ENCODE measurements around the gene ZFP69.

The ZFP69 gene

DNA sequence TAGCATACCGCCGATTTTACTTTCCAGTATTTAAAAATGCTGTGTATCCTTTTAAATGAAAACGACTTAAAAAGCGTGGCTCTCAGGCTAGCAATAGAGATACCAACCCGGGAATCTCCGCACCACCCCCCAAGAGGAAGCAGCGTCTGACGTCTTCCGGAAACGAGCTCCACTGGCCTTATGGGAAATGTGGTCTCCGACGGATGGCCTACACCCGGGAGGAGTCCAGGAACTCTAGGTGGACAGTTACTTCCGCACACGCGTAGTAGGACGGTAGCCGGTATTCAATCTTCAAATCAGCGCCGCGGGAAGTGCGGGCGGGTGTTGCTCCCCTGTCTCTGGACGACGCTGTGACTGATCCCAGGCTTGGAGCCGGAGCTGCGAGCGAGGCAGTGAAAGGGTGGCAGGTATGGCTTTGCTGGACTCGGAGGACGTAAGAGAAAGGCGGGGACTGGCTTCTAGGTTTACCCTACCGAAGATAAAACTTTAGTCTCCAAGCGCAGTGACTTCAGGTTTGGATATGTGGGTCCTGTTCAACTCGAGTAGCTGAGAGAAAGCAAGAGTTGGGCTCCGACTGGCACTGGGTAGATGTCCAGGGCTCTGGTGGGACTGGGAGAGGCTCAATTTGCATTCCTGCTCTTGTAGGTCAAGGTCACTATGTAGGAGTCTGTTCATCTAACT is 54.4 kb downstream of the ZFP69 start, which contains the start of gene ZNF684:
Gene ZNF684, plus strand, starts transcription at position 257 of the 681 bp plus-strand sequence. CDS start 1,530 bp downstream, outside the sequence.
- 0 out of 2 replicates have a peak, but pooled peaks cover 5% of the 10 kb centered on the region for H3K36me3 ChIP-seq (ENCODE audit: insufficient read depth, low read length)
- H3K27ac ChIP-seq = peak within 1 kb of the TSS; percentile 69
- H3K4me3 ChIP-seq = peak within 1 kb of the TSS; percentile 90
- H3K9ac ChIP-seq (ENCODE audit: insufficient read length) = peak within 1 kb of the TSS; percentile 88
- DNase-seq (ENCODE audit: low read depth, low spot score) = peak; percentile 67
- no peaks in the 10 kb centered on the region for H3K9me3 ChIP-seq (ENCODE audit: low read depth, low read length)
- TF ChIP-seq FOXP2 (optimal IDR thresholded peaks at IDR 0.05; ENCODE audit: control extremely low read depth, extremely low read length, insufficient read depth) (peak; percentile 45), EZH2 (IDR thresholded peaks at IDR 0.05) (no peak), POLR2AphosphoS5 (IDR thresholded peaks at IDR 0.05; ENCODE audit: borderline replicate concordance, low read depth, low read length) (peak; percentile 89)

DNA sequence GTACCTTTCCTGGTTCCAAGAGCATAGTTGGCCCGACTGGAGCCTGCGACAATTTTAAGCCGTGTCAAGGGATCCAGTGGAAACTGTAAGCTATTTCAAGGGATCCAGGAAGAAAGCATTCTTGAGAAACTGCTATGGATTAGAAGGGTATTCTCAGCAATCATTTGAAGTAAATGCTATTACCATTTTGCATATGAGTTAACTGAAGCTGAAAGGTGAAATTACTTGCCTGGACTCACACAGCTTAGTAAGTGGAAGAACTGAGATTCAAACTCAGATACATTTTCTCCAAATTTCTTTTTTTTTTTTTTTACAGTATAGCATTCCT is 54.9 kb downstream of the ZFP69 start:
- DNase-seq (ENCODE audit: low read depth, low spot score) = no peak
- peak overlapping the region; percentile 90 for H3K4me3 ChIP-seq
- H3K9me3 ChIP-seq (ENCODE audit: low read depth, low read length) = no peaks in the 10 kb centered on the region
- peak overlapping the region; percentile 13; the same call in 1 of the 2 replicates for H3K27ac ChIP-seq
- no peak for TF ChIP-seq EZH2 (IDR thresholded peaks at IDR 0.05)
- no peak for TF ChIP-seq FOXP2 (optimal IDR thresholded peaks at IDR 0.05; ENCODE audit: control extremely low read depth, extremely low read length, insufficient read depth)
- no peak for TF ChIP-seq POLR2AphosphoS5 (IDR thresholded peaks at IDR 0.05; ENCODE audit: borderline replicate concordance, low read depth, low read length)
- H3K36me3 ChIP-seq (ENCODE audit: insufficient read depth, low read length) = 0 out of 2 replicates have a peak, but pooled peaks cover 5% of the 10 kb centered on the region
- peak overlapping the region; percentile 81 for H3K9ac ChIP-seq (ENCODE audit: insufficient read length)

DNA sequence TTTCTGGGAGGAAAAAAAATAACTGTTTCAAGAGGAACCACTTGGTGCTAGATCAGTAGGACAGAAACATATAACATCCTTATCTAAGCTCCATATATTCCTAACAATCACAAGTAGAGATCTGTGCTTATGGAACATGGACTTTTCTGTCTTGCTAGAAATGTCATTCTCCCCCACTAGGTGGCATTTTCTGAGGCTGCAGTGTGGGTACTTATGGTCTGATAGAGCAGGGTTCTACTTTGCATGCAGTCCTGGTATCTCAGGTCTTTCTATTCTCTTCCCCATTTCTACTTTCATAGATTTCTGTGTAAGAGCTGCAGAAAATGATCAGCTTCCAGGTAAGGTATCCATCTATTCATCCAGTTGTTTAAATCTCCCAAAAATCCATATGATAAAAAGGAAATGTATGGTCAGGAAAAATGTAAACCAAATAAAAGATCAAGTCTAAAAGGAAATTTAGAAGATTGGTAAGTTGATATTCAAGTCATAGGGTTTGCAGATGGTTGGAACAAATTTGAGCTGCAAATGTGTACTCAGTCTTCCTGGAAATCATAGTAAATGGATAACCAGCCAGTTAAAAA is 55.8 kb downstream of the ZFP69 start:
- Histone ChIP-seq H3K36me3 (ENCODE audit: insufficient read depth, low read length) (0 out of 2 replicates have a peak, but pooled peaks cover 5% of the 10 kb centered on the region), H3K9ac (ENCODE audit: insufficient read length) (peak overlapping the region; percentile 81), H3K4me3 (peak overlapping the region; percentile 90), H3K27ac (no peak overlapping the region), H3K9me3 (ENCODE audit: low read depth, low read length) (no peaks in the 10 kb centered on the region)
- TF ChIP-seq FOXP2 (optimal IDR thresholded peaks at IDR 0.05; ENCODE audit: control extremely low read depth, extremely low read length, insufficient read depth) (no peak), EZH2 (IDR thresholded peaks at IDR 0.05) (no peak), POLR2AphosphoS5 (IDR thresholded peaks at IDR 0.05; ENCODE audit: borderline replicate concordance, low read depth, low read length) (no peak)
- no peak for DNase-seq (ENCODE audit: low read depth, low spot score)

DNA sequence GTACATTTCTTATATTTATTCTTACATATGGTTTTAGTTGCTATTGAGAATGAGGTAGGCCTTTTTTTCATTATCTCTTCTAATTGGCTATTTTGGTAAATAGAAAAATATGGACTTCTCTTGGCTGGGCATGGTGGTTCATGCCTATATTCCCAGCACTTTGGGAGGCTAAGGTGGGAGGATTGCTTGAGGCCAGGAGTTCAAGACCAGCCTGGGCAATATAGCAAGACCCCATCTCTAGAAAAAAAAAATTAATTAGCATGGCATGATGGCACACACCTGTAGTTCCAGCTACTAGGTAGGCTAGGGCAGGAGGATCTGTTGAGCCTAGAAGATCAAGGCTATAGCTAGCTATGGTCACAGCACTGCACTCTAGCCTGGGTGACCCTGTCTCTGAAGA is 57.5 kb downstream of the ZFP69 start:
- H3K9ac ChIP-seq (ENCODE audit: insufficient read length) = no peak overlapping the region
- H3K9me3 ChIP-seq (ENCODE audit: low read depth, low read length) = no peaks in the 10 kb centered on the region
- H3K4me3 ChIP-seq = no peak overlapping the region
- TF ChIP-seq POLR2AphosphoS5 (IDR thresholded peaks at IDR 0.05; ENCODE audit: borderline replicate concordance, low read depth, low read length) = no peak
- TF ChIP-seq EZH2 (IDR thresholded peaks at IDR 0.05) = no peak
- no peak for TF ChIP-seq FOXP2 (optimal IDR thresholded peaks at IDR 0.05; ENCODE audit: control extremely low read depth, extremely low read length, insufficient read depth)
- 0 out of 2 replicates have a peak, but pooled peaks cover 5% of the 10 kb centered on the region for H3K36me3 ChIP-seq (ENCODE audit: insufficient read depth, low read length)
- no peak for DNase-seq (ENCODE audit: low read depth, low spot score)
- no peak overlapping the region for H3K27ac ChIP-seq

DNA sequence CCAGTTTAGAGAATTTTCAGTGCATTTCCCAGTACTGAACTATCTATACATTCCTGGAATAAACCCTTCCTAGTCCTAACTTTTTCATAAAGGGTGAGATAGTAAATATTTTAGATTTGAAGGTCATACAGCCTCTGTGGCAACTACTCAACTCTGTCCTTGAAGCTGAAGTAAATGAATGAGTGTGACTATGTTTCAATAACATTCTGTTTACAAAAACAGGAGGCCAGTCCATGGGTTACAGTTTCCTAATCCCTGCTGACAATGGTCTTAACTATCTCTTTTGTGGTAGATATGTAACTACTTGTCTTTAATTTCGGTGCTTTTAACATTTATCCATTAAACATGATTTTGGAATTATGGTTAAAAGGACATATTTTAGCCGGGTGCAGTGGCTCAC is 58.6 kb downstream of the ZFP69 start:
- DNase-seq (ENCODE audit: low read depth, low spot score) = no peak
- Histone ChIP-seq H3K4me3 (no peak overlapping the region), H3K36me3 (ENCODE audit: insufficient read depth, low read length) (0 out of 2 replicates have a peak, but pooled peaks cover 5% of the 10 kb centered on the region), H3K9ac (ENCODE audit: insufficient read length) (no peak overlapping the region), H3K9me3 (ENCODE audit: low read depth, low read length) (no peaks in the 10 kb centered on the region), H3K27ac (no peak overlapping the region)
- TF ChIP-seq POLR2AphosphoS5 (IDR thresholded peaks at IDR 0.05; ENCODE audit: borderline replicate concordance, low read depth, low read length) = no peak
- TF ChIP-seq FOXP2 (optimal IDR thresholded peaks at IDR 0.05; ENCODE audit: control extremely low read depth, extremely low read length, insufficient read depth) = no peak

DNA sequence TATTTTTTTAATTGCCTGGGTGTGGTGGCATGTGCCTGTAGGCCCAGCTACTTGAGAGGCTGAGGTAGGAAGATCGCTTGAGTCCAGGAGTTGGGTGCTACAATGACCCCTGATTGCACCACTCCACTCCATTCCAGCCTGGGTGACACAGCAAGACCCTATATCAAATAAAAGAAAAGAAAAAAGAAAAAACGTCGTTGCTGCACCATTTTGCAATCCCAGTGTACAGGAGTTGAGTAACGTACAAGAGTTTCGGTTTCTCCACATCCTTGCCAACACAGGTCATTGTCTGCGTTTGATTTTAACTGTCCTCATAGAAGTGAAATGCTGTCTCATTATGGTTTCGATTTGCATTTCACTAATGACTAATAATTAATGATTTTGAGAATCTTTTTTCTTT is 62.2 kb downstream of the ZFP69 start:
- Histone ChIP-seq H3K27ac (no peak overlapping the region), H3K36me3 (ENCODE audit: insufficient read depth, low read length) (peaks cover 15% of the 10 kb centered on the region), H3K9ac (ENCODE audit: insufficient read length) (no peak overlapping the region), H3K9me3 (ENCODE audit: low read depth, low read length) (no peaks in the 10 kb centered on the region), H3K4me3 (no peak overlapping the region)
- TF ChIP-seq EZH2 (IDR thresholded peaks at IDR 0.05) (no peak), POLR2AphosphoS5 (IDR thresholded peaks at IDR 0.05; ENCODE audit: borderline replicate concordance, low read depth, low read length) (no peak), FOXP2 (optimal IDR thresholded peaks at IDR 0.05; ENCODE audit: control extremely low read depth, extremely low read length, insufficient read depth) (no peak)
- no peak for DNase-seq (ENCODE audit: low read depth, low spot score)
